WTC11 (cell line): ENCODE data around the gene NDRG2. TPM values are rescaled to one million over a fixed set of nuclear protein-coding genes. Genes with fewer than 3 reads are reported as not detected.

Source experiments
- ATAC-seq: fragments of 200-7000 bp; cut with Tn5 transposase; 2 replicates; pipeline ENCODE4 v1.10.0; 2021; ENCODE audit warnings: mild to moderate bottlenecking, moderate library complexity
- CTCF ChIA-PET: fragments of 300-600 bp; sonication (Branson Sonifier 250); formaldehyde crosslinking; loops from one replicate; lab custom pipeline; 2021; ENCODE audit warnings: antibody characterized with exemption; lab: Charles Lee
- POLR2A ChIA-PET: fragments of 350-600 bp; sonication (Branson Sonifier 250); formaldehyde crosslinking; loops from one replicate; lab custom pipeline; 2021; ENCODE audit warnings: antibody characterized with exemption; lab: Charles Lee
- DNase-seq: peaks from one replicate; pipeline ENCODE4 v3.0.0; 2021; ENCODE audit warnings: low spot score
- H3K27ac Mint-ChIP-seq: 2 replicates; pipeline ENCODE4 v1.8.0; 2021; ENCODE audit warnings: mixed read lengths
- H3K27me3 Mint-ChIP-seq: 2 replicates; pipeline ENCODE4 v1.8.0; 2021; ENCODE audit warnings: low read depth, mild to moderate bottlenecking, moderate library complexity, mixed read lengths
- H3K36me3 Mint-ChIP-seq: 2 replicates; pipeline ENCODE4 v1.8.0; 2021; ENCODE audit warnings: mixed read lengths
- H3K4me1 Mint-ChIP-seq: 2 replicates; pipeline ENCODE4 v1.8.0; 2022; ENCODE audit warnings: mixed read lengths
- H3K4me3 Mint-ChIP-seq: 2 replicates; pipeline ENCODE4 v1.8.0; 2021; ENCODE audit warnings: mild to moderate bottlenecking, moderate library complexity, mixed read lengths
- H3K9me3 Mint-ChIP-seq: 2 replicates; pipeline ENCODE4 v1.8.0; 2021; ENCODE audit warnings: mixed read lengths
- CREM ChIP-seq: sonication (generic); formaldehyde crosslinking; IDR thresholded peaks from 2 replicates; pipeline ENCODE4 v1.8.1; 2022; ENCODE audit warnings: mild to moderate bottlenecking, missing genetic modification reagents, moderate library complexity
- EMX1 ChIP-seq: fragments of 250-450 bp; sonication (Bioruptor Pico); IDR thresholded peaks from 2 replicates; pipeline ENCODE4 v1.8.0; 2021; ENCODE audit warnings: mild to moderate bottlenecking
- ETV6 ChIP-seq: sonication (generic); formaldehyde crosslinking; IDR thresholded peaks from 2 replicates; pipeline ENCODE4 v1.8.1; 2022; ENCODE audit warnings: mild to moderate bottlenecking, missing genetic modification reagents
- FOXJ3 ChIP-seq: sonication (generic); formaldehyde crosslinking; IDR thresholded peaks from 2 replicates; pipeline ENCODE4 v1.9.0; 2021; ENCODE audit warnings: missing genetic modification reagents, mild to moderate bottlenecking, borderline replicate concordance
- IRF2 ChIP-seq: sonication (generic); formaldehyde crosslinking; IDR thresholded peaks from 2 replicates; pipeline ENCODE4 v1.8.0; 2022; ENCODE audit warnings: low read depth, missing genetic modification reagents, borderline replicate concordance
- KAT7 ChIP-seq: sonication (generic); formaldehyde crosslinking; IDR thresholded peaks from 2 replicates; pipeline ENCODE4 v1.8.1; 2023; ENCODE audit warnings: missing genetic modification reagents, mild to moderate bottlenecking, borderline replicate concordance
- MXD4 ChIP-seq: fragments of 250-450 bp; sonication (Bioruptor Pico); IDR thresholded peaks from 2 replicates; pipeline ENCODE4 v1.8.0; 2021; ENCODE audit warnings: mild to moderate bottlenecking, moderate library complexity, borderline replicate concordance
- MYBL2 ChIP-seq: sonication (generic); formaldehyde crosslinking; IDR thresholded peaks from 2 replicates; pipeline ENCODE4 v1.8.1; 2023; ENCODE audit warnings: mild to moderate bottlenecking, moderate library complexity, missing genetic modification reagents
- NR2C2 ChIP-seq: sonication (generic); formaldehyde crosslinking; IDR thresholded peaks from 2 replicates; pipeline ENCODE4 v1.8.0; 2022; ENCODE audit warnings: mild to moderate bottlenecking, missing genetic modification reagents
- SMAD4 ChIP-seq: sonication (generic); formaldehyde crosslinking; IDR thresholded peaks from 2 replicates; pipeline ENCODE4 v1.8.0; 2022; ENCODE audit warnings: mild to moderate bottlenecking, missing genetic modification reagents
- SOX15 ChIP-seq: fragments of 250-450 bp; sonication (Bioruptor Pico); IDR thresholded peaks from 2 replicates; pipeline ENCODE4 v1.9.0; 2021; ENCODE audit warnings: mild to moderate bottlenecking
- ZBTB21 ChIP-seq: sonication (generic); formaldehyde crosslinking; IDR thresholded peaks from 2 replicates; pipeline ENCODE4 v1.8.1; 2023; ENCODE audit warnings: mild to moderate bottlenecking, missing genetic modification reagents, borderline replicate concordance
- ZNF219 ChIP-seq: sonication (generic); formaldehyde crosslinking; IDR thresholded peaks from 2 replicates; pipeline ENCODE4 v1.8.0; 2023; ENCODE audit warnings: missing genetic modification reagents, mild to moderate bottlenecking, borderline replicate concordance
- total RNA-seq: library from RNA; stranded (reverse); gene quantifications from 3 replicates; pipeline ENCODE4 v1.2.3, GENCODE V29; 2021
- TF ChIP-seq, protein P1 (sequence below): fragments of 250-450 bp; sonication (Bioruptor Pico); IDR thresholded peaks from 2 replicates; pipeline ENCODE4 v2.1.2; 2022; ENCODE audit warnings: mild to moderate bottlenecking, moderate library complexity
- TF ChIP-seq, protein P2 (sequence below): fragments of 250-450 bp; sonication (Bioruptor Pico); IDR thresholded peaks from 2 replicates; pipeline ENCODE4 v1.8.0; 2021; ENCODE audit warnings: mild to moderate bottlenecking
- TF ChIP-seq, protein P3 (sequence below): fragments of 250-450 bp; sonication (Bioruptor Pico); IDR thresholded peaks from 2 replicates; pipeline ENCODE4 v1.9.0; 2021; ENCODE audit warnings: moderate library complexity, mild to moderate bottlenecking, inconsistent platforms, borderline replicate concordance

The NDRG2 gene
- total RNA-seq, 1 experiment from 2014 or later, result 32.2 TPM

DNA sequence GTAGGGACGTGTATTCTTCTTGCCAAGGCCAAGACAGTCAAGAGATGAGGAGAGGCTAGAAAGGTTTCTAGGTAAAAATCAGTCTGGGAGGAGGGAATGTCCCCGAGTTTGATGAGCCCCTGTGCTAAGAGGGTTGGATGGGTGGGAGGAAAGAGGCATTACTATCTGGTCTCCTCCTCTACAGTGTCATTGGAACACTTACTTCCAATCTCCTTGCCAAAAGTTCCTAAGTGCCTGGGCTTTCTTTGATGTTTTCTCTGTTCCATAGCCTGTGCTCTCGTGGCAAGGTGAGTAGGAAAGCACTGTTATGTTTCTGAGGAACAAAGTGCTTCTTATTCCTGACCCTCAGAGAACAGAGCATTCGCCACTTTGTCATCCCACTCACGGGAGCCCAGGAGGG, 9.8 kb upstream of the NDRG2 start, which contains the start of gene RNASE13:
Gene RNASE13 (minus strand): TSS at position 101 of the 400 bp plus-strand sequence. CDS start 519 bp downstream, outside the sequence.
- Mint-ChIP-seq H3K9me3 (no peaks in the 10 kb centered on the region), H3K27me3 (peaks cover 8% of the 10 kb centered on the region), H3K36me3 (no peaks in the 10 kb centered on the region), H3K4me1 (peaks cover 17% of the 10 kb centered on the region), H3K27ac (no peak within 1 kb of the TSS), H3K4me3 (no peak within 1 kb of the TSS)
- DNase-seq (no peak), ATAC-seq (no peak)
- no peak for TF ChIP-seq EMX1 (CRISPR knock-in tag)
- TF ChIP-seq, protein P1, sequence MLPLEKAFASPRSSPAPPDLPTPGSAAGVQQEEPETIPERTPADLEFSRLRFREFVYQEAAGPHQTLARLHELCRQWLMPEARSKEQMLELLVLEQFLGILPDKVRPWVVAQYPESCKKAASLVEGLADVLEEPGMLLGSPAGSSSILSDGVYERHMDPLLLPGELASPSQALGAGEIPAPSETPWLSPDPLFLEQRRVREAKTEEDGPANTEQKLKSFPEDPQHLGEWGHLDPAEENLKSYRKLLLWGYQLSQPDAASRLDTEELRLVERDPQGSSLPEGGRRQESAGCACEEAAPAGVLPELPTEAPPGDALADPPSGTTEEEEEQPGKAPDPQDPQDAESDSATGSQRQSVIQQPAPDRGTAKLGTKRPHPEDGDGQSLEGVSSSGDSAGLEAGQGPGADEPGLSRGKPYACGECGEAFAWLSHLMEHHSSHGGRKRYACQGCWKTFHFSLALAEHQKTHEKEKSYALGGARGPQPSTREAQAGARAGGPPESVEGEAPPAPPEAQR, result no peak
- CTCF ChIA-PET, result interaction anchor here (12.2 kb wide), 1 partner anchor 20 kb away, joined by 104 read pairs; no protein-coding TSS in a partner anchor
- POLR2A ChIA-PET, result no interaction called here

DNA sequence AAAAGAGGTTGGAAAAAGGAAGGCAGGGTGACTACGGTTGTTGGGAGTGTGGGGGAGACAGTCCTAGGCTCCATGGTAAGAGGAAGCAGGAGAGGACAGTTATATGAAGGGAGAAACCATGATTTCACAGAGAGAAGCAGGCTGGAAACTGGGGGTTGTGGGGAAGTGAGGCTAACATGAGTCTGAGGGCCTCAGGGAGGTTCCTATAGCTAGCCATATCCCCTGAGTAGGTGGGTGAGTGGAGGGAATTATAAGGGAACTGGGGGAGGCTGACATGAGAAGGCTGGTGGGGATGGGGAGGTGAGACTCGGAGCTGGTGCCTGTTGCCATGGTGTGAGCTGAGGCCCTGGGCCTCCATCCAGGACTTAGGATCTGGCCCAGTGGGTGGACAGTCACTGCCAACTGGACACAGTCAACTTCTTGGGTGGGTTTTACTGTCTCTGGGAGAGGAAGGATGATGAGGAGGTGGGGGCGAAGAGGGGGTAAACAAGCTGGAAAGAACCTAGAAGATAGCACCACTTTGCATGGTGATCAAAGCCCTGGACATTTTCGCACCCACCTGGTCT, 8.4 kb upstream of the NDRG2 start:
- H3K9me3 Mint-ChIP-seq, result no peaks in the 10 kb centered on the region
- POLR2A ChIA-PET, result interaction anchor here (1.4 kb wide), 1 partner anchor 9 kb away, joined by 4 read pairs; no protein-coding TSS in a partner anchor
- CTCF ChIA-PET, result interaction anchor here (0.7 to 12.2 kb wide), 3 partner anchors 11 to 196 kb away, joined by 4 to 104 read pairs (median 7); no protein-coding TSS in a partner anchor

DNA sequence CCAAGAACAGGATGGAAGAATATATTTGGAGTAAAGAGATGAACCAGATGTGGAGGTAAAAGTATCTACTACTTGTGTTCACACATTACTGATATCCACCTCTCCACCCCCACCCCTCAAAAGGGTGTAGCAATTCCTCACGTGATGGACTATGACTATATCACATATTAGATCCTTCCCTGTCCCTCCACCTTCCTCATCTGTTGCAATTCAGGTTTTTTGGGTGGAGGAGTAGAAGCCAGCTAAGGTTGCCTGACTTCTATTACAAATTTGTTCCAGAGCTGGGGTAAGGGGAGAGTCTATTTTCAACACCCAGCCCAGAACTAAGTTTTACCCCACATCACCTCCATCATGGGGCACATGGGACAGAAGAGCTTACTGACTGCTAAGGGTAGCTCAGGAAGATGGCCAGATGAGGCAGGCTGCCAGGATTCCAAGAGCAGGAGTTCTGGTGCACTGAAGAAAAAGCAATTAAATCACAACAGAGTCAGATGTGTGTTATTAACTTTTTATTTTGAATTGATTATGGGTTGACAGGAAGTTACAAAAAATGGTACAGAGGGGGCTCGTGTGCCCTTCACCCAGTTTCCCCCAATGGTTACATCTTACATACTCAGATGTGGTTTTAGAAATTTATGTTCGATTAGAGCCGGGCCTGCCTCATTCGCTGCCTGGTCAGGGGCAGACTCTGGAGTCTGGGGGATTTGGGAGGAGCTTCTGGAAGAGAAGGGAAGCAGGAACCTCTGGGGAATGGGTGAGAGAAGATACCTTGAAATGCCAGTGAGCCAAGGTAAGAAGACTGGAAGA, 7.7 kb upstream of the NDRG2 start:
- peaks cover under 1% of the 10 kb centered on the region; the same call in 1 of the 2 replicates for H3K4me1 Mint-ChIP-seq
- no peaks in the 10 kb centered on the region for H3K36me3 Mint-ChIP-seq
- ATAC-seq (no peak), DNase-seq (no peak)
- TF ChIP-seq NR2C2 (CRISPR knock-in tag), result no peak
- TF ChIP-seq SMAD4 (CRISPR knock-in tag), result no peak
- TF ChIP-seq KAT7 (CRISPR knock-in tag), result no peak
- TF ChIP-seq SOX15 (CRISPR knock-in tag), result no peak
- TF ChIP-seq IRF2 (CRISPR knock-in tag), result no peak
- TF ChIP-seq ZBTB21, result no peak
- no peak for TF ChIP-seq ETV6 (CRISPR knock-in tag)
- TF ChIP-seq, protein P2, sequence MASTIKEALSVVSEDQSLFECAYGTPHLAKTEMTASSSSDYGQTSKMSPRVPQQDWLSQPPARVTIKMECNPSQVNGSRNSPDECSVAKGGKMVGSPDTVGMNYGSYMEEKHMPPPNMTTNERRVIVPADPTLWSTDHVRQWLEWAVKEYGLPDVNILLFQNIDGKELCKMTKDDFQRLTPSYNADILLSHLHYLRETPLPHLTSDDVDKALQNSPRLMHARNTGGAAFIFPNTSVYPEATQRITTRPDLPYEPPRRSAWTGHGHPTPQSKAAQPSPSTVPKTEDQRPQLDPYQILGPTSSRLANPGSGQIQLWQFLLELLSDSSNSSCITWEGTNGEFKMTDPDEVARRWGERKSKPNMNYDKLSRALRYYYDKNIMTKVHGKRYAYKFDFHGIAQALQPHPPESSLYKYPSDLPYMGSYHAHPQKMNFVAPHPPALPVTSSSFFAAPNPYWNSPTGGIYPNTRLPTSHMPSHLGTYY, result no peak
- TF ChIP-seq MYBL2 (CRISPR knock-in tag), result no peak
- TF ChIP-seq, protein P3, sequence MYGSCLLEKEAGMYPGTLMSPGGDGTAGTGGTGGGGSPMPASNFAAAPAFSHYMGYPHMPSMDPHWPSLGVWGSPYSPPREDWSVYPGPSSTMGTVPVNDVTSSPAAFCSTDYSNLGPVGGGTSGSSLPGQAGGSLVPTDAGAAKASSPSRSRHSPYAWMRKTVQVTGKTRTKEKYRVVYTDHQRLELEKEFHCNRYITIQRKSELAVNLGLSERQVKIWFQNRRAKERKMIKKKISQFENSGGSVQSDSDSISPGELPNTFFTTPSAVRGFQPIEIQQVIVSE (CRISPR knock-in tag), result no peak
- no peak for TF ChIP-seq MXD4 (CRISPR knock-in tag)
- no peak for TF ChIP-seq ZNF219 (CRISPR knock-in tag)
- no peak for TF ChIP-seq FOXJ3 (CRISPR knock-in tag)
- ChIA-PET POLR2A (interaction anchor here (1.4 kb wide), 1 partner anchor 9 kb away, joined by 4 read pairs; no protein-coding TSS in a partner anchor), CTCF (interaction anchor here (1.6 to 12.2 kb wide), 3 partner anchors 7 to 18 kb away, joined by 7 to 104 read pairs (median 9); no protein-coding TSS in a partner anchor)
- no peak overlapping the region for H3K4me3 Mint-ChIP-seq
- no peak overlapping the region for H3K27ac Mint-ChIP-seq
- H3K9me3 Mint-ChIP-seq, result no peaks in the 10 kb centered on the region
- H3K27me3 Mint-ChIP-seq, result peaks cover 8% of the 10 kb centered on the region

More for the DNA sequence above, 8.4 kb upstream of the NDRG2 start:
- peaks cover 2% of the 10 kb centered on the region for H3K4me1 Mint-ChIP-seq
- ATAC-seq (no peak), DNase-seq (no peak)
- H3K27ac Mint-ChIP-seq, result no peak overlapping the region
- no peaks in the 10 kb centered on the region for H3K36me3 Mint-ChIP-seq
- H3K4me3 Mint-ChIP-seq, result no peak overlapping the region
- TF ChIP-seq CREM (CRISPR knock-in tag), result no peak
- peaks cover 8% of the 10 kb centered on the region for H3K27me3 Mint-ChIP-seq
